Kidney tubule cell (primary cell): ENCODE data around the gene AIFM3.

ENCODE experiments used
- DNase-seq: peaks from one replicate; pipeline ENCODE4 v3.0.0-alpha.2; 2018; ENCODE audit warnings: low spot score

Gene AIFM3

DNA sequence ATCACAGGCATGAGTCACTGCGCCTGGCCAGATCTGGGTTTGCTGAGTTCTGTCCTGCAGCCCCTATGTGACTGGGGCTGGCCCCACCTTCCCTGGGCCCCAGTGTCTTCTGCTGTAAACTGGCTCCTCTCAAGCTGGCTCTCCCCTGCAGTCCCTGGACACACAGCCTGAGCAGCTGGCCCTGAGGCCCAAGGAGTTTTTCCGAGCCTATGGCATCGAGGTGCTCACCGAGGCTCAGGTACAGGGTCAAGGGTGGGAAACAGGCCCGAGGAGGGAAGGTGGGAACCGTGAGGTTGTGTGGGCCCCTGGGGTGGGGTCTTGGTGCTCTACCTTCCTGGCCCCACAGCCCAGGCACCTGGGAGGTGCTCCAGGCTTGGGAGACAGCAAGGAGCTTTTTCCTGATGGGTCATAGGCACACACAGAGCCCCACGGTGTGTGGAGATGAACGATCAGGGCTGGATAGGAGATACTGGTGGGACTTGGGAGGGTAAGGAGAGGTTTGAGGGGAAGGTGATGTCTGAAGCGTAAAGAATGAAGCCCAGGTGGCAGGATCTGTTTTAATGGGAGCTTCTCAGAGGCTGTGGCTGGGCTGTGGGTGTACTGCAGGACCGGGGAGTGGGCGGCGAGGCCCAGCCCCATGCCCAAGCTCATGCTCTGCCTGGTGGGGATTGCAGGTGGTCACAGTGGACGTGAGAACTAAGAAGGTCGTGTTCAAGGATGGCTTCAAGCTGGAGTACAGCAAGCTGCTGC is 8.7 kb downstream of the AIFM3 start:
- DNase-seq = no peak

DNA sequence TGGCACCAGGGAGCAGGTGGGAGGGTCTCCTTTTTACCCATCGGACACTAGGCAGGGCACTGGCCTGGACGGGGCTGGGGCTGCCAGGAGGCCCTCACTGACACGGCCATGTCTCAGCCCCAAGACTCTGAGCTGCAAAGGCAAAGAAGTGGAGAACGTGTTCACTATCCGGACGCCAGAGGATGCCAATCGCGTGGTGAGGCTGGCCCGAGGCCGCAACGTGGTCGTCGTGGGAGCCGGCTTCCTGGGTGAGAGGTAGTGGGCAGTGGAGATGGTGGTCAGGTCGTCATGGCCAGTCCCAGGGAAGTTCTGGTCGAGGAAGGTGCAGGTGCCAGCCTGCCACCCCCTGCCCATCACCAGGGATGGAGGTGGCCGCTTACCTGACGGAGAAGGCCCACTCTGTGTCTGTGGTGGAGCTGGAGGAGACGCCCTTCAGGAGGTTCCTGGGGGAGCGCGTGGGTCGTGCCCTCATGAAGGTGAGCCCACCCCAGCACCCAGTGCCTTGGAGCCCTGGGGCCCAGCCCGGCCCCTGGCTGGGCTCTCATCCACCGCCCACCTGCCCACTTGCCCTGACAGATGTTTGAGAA is 9.3 kb downstream of the AIFM3 start:
- DNase-seq = no peak

DNA sequence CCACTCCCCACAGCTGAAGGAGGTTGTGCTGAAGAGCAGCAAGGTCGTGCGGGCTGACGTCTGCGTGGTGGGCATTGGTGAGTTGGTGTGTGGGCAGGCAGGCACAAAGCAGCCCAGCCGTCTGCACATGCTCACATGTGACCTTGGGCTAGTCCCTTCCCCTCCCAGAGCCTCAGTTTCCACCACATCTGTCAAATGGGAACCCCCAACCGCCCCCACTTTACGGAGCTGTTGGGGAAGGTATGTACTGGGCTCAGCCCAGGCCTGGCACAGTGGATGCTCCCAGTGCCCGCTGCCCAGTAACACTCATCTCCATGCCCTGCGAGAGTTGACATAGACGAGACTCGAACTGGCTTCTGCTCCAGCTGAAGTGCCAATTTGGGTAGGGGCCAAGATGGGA is 10.0 kb downstream of the AIFM3 start:
- no peak for DNase-seq

DNA sequence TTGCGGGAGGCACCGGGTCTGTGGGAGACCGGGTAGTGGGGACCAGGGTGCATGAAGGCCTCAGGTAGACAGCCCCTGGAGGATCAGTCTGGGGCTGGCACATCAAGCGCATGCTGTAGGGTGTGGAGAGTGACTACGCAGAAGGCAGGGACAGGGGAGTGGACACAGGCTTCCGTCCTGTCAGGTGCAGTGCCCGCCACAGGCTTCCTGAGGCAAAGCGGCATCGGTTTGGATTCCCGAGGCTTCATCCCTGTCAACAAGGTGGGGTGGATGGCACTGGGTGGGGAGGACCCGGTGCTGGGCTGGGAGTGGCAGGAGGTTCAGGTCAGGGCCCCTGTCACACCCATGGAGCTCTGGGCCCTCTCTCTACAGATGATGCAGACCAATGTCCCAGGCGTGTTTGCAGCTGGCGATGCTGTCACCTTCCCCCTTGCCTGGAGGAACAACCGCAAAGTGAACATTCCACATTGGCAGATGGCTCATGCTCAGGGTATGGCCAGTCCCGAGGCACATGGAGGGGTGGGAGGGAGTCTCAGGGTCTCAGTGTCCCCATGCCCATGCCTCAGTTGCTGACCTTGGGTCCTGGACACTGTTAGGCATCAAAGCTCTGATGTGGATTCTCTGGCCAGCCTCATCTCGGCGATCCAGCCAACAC is 10.6 kb downstream of the AIFM3 start:
- no peak for DNase-seq

DNA sequence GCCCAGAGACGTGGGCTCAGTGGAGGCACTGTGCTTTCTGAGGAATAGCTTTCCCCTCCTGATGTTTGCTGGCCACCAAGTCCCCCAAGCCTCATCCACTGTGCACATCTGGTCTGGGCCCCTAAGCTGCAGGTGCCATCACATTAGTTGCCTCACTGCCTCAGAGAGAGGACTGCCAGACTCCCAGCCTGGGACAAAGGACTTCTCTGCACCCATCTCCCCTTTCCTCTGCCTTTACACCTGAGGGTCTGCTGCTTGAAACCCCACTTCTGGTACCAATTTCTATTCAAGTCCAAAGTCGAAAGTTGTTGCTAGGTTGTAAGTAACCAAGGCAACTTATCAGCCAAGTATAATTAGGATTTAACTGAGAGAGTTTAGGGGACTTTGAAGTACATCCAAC is 11.4 kb downstream of the AIFM3 start:
- DNase-seq = no peak

DNA sequence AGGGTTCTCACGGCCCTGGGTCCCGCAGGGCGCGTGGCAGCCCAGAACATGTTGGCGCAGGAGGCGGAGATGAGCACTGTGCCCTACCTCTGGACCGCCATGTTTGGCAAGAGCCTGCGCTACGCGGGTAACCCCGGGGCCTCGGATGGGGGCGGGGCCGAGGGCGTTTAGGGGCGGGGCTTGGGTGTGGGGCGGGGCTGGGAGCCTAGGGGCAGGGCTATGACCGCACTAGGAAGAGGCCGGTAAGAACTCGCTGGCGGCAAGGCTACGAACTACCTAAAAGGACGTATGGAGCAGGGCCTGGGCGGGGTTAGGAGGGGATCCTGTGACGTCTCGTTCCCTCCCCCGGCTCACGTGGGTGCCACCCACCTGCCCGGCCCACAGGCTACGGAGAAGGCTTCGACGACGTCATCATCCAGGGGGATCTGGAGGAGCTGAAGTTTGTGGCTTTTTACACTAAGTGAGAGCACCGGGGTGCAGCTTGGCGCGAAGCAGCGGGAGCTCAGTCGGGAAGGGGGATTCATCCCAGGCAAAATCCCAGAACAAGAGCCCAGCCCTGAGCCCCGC is 12.3 kb downstream of the AIFM3 start:
- DNase-seq = peak; percentile 74

DNA sequence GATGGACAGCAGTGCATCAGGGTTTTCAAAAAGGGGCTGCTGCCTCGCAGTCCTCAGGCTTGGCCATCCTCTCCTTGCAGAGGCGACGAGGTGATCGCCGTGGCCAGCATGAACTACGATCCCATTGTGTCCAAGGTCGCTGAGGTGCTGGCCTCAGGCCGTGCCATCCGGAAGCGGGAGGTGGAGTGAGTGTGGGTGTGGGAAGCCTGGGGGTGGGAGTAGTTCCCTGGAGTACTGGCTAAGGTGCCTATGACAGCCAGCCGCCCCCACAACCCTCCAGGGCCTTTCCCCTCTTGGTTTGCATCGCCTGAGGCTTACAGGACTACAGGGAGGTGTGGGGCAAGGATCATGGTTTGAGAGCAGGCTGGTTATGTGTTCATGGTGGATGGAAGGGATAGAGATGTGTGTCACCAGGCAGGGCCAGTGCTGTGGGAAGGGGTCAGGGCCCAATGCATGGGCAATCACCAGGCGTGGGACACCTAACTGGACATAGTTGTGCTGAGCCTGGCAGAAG is 12.9 kb downstream of the AIFM3 start:
- DNase-seq = no peak

DNA sequence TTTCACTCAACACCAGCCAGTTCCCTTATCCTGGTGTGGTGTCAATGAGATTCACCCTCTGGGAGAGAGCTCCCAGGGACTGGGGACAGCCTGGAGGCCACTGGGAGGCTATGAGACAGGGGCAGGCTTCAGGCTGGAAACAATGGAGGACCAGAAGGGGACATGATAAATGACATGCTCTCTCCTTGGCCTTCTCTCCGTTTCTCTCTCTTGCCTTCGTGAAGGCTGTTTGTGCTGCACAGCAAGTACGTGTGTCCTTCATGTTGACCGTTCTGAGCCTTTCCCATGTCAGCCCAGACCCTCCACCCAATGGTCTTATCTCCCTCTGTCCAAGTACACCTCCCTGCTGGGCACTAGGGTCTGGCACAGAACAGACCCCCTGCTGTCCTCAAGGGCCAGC is 13.5 kb downstream of the AIFM3 start:
- DNase-seq = no peak

DNA sequence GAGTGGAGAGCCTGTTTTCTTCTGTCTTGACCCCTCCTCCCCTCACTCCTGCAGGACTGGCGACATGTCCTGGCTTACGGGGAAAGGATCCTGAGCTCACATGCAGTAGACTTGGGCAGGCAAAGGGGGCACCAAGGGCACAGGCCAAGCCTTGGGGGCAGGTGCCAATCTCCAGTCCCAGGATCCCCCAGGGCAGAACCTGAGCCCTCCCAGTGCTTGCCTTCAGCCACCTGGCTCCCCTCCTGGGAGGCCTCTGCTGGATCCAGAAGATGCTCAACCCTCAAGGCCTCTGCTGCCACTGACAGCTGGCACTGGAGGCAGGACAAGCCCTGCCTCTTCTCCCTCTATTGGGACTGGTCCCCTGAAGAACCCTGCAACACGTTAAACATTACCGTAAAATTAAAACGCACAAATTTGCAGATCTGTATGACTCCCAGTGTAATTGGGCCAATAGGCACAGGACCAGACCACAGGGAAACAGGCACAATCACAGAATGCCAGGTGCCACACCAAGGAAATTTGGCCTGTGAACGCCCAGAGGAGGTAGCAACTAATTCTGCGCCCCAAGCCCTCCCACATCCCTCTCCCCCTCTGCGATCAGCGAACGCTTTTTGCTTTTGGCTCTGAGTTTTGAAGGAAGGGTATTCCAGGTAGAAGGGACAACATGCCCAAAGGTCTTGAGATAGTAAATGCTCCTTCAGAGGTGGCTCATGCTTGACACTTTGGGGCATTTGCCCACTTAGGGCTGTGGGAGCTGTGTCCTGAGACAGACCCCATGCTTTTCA is 14.1 kb downstream of the AIFM3 start:
- no peak for DNase-seq

DNA sequence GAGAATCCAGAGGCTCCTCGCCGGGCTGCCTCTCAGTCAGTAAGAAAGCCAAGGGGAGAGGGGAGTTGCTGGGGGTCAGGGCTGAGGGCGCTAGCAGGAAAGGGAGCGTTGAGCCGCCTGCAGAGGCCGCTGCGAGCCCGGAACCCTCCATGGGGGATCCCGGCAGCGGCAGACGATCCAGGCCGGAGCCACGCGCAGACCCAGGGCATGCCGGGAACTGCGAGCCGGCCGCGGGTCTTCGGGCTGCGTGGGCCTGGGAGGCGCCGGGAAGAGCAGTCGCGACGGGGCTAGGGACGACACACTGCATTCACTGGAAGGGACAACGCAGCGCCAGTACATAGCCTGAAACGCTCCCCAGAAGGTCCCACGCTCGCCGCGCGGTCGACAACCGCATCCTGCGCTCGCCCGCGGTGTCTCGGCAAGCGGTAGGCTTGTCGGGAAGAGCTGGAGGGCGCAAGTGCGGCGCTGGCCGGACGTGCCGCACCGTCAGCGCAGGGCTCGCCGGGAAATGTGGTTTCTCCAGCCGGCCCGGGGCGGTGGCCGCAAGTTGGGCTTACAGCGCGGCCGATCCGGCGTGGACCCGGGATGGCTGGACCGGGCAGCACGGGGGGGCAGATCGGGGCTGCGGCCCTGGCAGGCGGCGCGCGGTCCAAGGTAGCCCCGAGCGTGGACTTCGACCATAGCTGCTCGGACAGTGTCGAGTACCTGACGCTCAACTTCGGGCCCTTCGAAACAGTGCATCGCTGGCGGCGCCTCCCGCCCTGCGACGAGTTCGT is 14.9 kb downstream of the AIFM3 start, which contains the start of gene LZTR1:
LZTR1 (plus strand) TSS at position 511 of the 776 bp plus-strand sequence; CDS start at position 586, 75 bp downstream.
- peak; percentile 84 for DNase-seq

DNA sequence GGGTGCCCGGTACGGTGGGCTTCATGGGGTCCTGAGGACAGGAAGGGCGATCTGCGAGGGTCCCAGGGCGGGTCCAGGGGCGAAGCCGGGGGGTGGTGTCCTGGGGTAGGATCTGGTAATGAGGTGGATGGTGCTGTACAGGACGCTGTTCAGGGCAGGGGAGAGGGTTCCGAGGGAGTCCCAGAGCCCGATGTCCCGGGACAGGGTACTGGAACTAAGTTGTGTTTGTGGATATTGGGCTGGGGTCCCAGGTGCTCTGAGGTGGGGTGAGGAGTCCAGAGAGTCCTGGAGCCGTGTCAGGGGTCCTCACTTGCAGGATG is 15.5 kb downstream of the AIFM3 start:
- DNase-seq = no peak

DNA sequence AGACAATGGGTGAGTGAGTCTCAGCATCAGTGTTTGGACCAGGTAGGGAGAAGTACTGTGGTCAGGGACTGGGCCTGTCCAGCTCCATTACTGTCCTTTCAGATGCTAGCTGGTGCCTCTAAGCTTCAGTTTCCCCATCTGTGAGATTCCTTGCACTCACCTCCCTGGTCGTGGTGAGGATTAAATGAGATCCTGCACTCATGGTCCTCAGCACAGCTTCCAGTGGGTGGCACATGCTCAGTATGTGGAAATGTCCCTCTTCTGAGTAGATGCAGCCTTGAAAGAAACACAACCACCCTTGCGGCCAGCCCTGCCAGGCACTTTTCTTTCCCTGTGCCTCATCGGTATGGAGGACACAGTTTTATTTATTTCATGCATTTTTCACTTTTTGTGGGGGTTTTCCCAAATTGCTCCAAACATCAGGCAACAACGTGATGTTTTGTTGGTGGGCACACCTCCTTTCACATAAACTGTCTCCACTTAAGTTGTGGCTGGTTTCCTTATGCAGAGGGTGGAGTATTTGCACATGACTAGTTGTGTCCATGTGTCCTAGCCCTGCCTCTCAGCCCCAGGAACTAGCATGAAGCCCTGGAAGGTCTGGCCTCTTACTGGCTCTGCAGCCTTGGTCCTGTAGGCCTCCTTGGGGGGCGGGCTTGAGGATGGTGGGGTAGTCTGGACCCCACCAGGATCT is 16.2 kb downstream of the AIFM3 start:
- DNase-seq = no peak

DNA sequence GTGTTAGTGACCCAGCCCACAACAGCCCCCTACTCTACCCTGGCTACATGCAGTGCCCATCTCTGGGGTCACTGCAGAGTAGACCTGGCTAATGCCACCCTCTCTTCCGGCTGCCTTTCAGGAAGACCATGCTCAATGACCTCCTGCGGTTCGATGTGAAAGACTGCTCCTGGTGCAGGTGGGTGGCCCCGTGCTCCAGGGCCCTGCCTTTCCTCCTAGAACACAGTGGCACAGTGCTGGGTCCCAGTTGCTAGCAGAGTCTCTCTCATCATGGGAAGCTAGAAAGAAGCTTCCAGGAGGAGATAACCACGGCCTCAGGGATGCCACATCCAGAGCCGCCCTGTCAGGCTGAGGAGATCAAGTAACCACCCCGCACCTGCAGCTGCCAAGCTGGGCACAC is 18.7 kb downstream of the AIFM3 start:
- no peak for DNase-seq

DNA sequence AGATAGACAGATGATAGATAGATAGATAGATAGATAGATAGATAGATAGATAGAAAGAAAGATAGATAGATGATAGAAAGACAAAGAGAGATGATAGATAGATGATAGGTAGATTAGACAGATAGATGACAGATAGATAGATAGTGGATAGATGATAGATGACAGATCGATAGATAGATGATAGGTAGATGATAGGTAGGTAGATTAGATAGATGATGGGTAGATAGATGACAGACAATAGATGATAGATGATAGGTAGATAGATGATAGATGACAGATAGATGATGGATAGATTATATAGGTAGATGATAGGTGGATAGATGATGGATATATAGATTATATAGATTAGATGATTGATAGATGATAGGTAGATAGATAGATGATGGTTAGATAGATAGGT is 19.3 kb downstream of the AIFM3 start:
- no peak for DNase-seq

DNA sequence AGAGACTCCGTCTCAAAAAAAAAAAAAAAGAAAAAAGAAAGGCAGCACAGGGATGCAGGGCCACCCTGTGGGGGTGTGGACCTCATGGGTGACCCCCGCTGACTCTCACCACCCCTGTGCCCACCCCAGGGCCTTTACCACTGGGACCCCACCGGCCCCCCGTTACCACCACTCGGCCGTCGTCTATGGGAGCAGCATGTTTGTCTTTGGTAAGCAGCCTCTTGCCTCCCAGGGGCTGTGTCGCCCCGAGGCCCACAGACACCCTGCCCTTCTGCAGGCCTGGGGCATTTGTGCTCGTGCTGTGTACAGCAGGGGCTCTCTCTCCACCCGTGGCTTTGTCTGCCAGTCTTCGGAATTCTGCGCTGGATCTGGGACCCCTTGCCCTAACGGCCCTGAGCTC is 20.3 kb downstream of the AIFM3 start:
- no peak for DNase-seq

DNA sequence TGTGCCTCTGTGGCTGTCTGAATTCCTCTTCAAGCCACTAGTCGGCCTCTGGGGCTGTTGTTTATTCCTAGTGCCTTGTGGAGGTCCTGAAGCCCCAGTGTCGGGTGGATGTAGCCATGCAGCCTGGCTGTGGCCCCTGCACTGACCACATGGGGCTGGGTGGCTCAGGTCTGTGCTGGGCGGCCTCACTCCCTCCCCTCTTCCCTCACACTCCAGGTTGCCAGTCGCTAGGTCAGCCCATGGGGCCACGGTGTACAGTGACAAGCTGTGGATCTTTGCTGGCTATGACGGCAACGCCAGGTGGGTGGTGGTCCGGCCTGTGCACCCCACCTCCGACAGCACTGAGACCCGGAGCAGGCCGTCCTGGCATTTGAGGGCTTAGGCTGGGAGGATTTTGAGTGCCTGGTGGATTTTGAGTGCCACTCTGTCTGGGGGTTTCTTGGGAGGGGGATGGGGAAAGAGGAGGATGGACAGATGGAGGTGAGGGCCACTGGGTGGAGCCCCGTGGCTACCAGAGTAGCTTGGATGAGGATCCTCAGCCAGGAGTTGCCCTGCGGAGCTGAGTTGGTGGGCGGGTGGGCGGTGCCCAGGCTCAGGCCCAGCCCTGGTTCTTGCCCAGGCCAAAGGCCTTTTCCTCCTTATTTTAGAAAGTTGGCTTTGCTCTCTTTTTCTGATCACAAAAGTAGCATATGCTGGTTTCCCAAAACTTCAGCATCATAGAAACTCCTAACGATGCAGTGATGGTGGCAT is 21.7 kb downstream of the AIFM3 start:
- DNase-seq = no peak

DNA sequence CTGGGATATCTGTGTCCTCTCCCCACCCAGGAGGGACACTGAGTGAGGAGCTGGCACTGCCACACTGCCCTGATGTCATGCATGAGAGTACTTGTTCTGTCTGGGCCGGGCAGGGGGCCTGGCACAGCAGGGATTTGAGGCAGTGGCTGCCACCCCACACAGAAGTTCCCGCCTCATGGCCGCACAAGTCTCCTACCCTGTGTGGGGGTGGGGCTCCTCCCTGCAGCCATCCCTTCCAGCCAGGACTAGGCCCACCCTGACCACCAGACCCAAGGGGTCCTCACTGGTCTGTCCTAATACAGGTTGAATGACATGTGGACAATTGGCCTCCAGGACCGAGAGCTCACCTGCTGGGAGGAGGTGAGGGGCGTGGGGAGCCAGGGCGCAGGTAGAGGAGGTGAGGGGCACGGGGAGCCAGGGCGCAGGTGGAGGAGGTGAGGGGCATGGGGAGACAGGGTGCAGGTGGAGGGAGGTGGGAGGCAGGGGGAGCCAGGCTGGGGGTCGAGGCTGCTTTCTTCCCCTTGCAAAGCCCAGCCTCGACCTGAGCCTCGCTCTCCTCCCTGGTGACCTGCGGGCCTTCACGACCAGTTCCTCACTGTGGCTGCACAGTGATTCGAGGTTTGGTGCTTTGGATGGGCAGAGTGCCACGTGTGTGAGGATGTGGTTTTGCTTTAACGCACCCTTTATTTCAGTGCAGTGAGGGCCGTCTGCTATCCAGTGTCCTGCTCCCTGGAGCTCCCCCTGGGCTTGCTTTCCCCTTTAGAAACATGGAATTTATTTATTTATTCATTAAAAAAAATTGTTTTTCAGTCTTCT is 22.5 kb downstream of the AIFM3 start:
- peak; percentile 27 for DNase-seq

DNA sequence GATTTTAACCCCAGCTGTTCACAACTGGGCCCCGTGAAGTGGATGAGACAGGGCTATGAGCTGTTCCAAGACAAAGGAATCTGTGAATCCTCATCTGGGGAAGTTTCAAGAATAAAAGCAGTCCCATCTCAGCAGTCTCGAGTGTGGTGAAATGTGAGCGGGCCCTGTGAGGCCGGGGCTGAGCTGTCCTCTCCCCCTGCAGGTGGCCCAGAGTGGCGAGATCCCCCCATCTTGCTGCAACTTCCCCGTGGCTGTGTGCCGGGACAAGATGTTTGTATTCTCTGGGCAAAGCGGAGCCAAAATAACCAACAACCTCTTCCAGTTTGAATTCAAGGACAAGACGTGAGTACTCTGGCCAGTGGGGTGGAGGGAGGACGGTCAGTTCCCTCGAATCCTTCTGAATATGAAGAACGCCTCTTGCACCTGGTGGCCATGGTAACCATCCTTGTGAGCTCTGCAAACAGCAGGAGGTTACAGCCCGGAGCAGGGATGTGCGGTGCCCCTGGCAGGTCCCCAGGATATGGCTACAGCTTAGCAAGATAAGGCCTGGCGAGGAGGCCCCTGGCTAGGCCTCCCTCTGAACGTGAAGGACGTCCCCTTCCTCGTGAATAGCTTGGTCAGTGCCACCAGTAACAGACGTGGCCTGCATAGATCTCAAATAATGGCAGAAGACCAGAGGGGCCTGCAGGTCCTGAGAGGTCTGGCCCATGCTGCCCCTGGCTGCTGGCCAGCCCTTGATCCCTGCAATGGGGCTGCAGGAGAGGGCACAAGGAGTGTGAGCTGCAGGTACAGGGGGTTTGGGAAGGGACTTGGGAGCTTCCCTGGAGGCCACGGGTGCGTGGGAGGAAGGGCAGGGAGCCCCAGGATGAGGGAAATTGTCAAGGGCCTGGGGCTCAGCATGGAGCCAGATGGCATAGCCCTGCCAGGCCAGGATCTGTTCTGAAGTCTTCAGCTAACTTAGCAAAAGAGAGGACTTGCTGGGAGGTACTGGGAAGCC is 23.4 kb downstream of the AIFM3 start:
- DNase-seq = no peak
